Body of pancreas (tissue), 4 donors: ENCODE data around the gene TIMM13. TPM values are rescaled to one million over a fixed set of nuclear protein-coding genes. Genes with fewer than 3 reads are reported as not detected.

Source experiments
- ATAC-seq: fragments of 150-250 bp; one replicate; pipeline ENCODE4 v1.9.1; 2016
- DNase-seq, 4 donors: peaks; one replicate each; pipeline ENCODE4 v3.0.0-alpha.2; 2019
- H3K27ac ChIP-seq, 4 donors: fragments of 200-600 bp; sonication (generic); 1 replicate in 3 of 4; 2 replicates in 1 of 4; pipeline versions ENCODE4 v1.5.1 to v1.6.1; 2016 to 2019; ENCODE audit warnings: mild to moderate bottlenecking in 1 of 4, mixed read lengths in 1 of 4, moderate library complexity in 1 of 4
- H3K27me3 ChIP-seq, 2 donors: fragments of 200-600 bp; sonication (generic); one replicate each; pipeline ENCODE4 v1.6.0; 2016; ENCODE audit warnings: mild to moderate bottlenecking in 1 of 2
- H3K36me3 ChIP-seq, 2 donors: fragments of 200-600 bp; sonication (generic); replicated peaks in 1 of 2; 2 replicates each; pipeline ENCODE4 v1.5.1; 2016; ENCODE audit warnings: low read depth in 2 of 2; ENCODE audit not compliant: insufficient read depth in 1 of 2
- H3K4me1 ChIP-seq: fragments of 200-600 bp; sonication (generic); one replicate; pipeline ENCODE4 v1.6.0; 2016
- H3K4me3 ChIP-seq, 2 donors: fragments of 200-600 bp; sonication (generic); 1 replicate in 1 of 2; 2 replicates in 1 of 2; pipeline ENCODE4 v1.5.1; 2016 to 2019
- H3K9me3 ChIP-seq, 3 donors: fragments of 200-600 bp; sonication (generic); 1 replicate in 2 of 3; 2 replicates in 1 of 3; pipeline ENCODE4 v1.5.1; 2016
- CTCF ChIP-seq, 7 experiments: fragments of 450-650 bp in 4 of 7; fragments of 200-600 bp in 3 of 7; sonication (generic) in 3 of 7; IDR thresholded peaks; one replicate each; pipeline ENCODE4 v1.5.1; 2016 to 2019; ENCODE audit warnings: antibody characterized with exemption in 7 of 7
- POLR2A ChIP-seq, 3 donors: fragments of 450-650 bp; IDR thresholded peaks; one replicate each; pipeline ENCODE4 v1.6.1; 2016; ENCODE audit warnings: antibody characterized with exemption in 3 of 3, mild to moderate bottlenecking in 2 of 3
- WGBS, 2 donors: methylation state at CpG; one replicate each; pipeline ENCODE4 v1.1.5; 2017; 5-methylcytosine and 5-hydroxymethylcytosine counted together
- intact Hi-C: fragments of 100-400 bp; cut with DNase I; formaldehyde crosslinking; loops from one replicate; pipeline ENCODE4 v1.15.1; 2023
- microRNA-seq, 2 donors: library from miRNA; unstranded; fragments of <30 nt; microRNA quantifications; one replicate each; pipeline ENCODE4, GENCODE V29; 2016; ENCODE audit warnings: borderline number of aligned reads in 2 of 2, borderline replicate concordance in 2 of 2
- total RNA-seq, 2 donors: library from RNA; depleted of rRNA; stranded (reverse); fragments of >200 nt; gene quantifications; one replicate each; pipeline ENCODE4 v1.1.0, GENCODE V29; 2016

TIMM13 gene
- total RNA-seq, 2 donors from 2014 or later = 16.3 to 36.6 TPM

- TF ChIP-seq POLR2A (IDR thresholded peaks at IDR 0.05) (no peak), CTCF (IDR thresholded peaks at IDR 0.05) (no peak)
- no peak overlapping the region for H3K27ac ChIP-seq
- no peak for DNase-seq
These were observed 46.1 kb downstream of the TIMM13 start for GRCh38 chr19:2381148-2381820.

GRCh38 chr19:2380567-2380966 is 46.8 kb downstream of the TIMM13 start:
- H3K27me3 ChIP-seq = no peaks in the 10 kb centered on the region
- H3K4me3 ChIP-seq = no peak overlapping the region
- TF ChIP-seq CTCF (IDR thresholded peaks at IDR 0.05) (no peak), POLR2A (IDR thresholded peaks at IDR 0.05) (no peak)
- 85 to 94% methylated on average over 2 of the region's 2 CpGs for WGBS, 2 donors
- no peaks in the 10 kb centered on the region for H3K4me1 ChIP-seq
- no peaks in the 10 kb centered on the region for H3K36me3 ChIP-seq
- H3K9me3 ChIP-seq = peaks cover 0 to 6% (median 0%) of the 10 kb centered on the region in 3 donors
- intact Hi-C loops = loop anchor here (10.0 kb wide), 1 partner anchor 226 kb away; the partner anchor contains the start of gene AP3D1
- DNase-seq (no peak), ATAC-seq (no peak)
- H3K27ac ChIP-seq = no peak overlapping the region

More at GRCh38 chr19:2381148-2381820, 46.1 kb downstream of the TIMM13 start:
- intact Hi-C loops = loop anchor here (10.0 kb wide), 1 partner anchor 226 kb away; the partner anchor contains the start of gene AP3D1
- H3K27me3 ChIP-seq = no peaks in the 10 kb centered on the region
- peaks cover 0 to 6% (median 0%) of the 10 kb centered on the region in 3 donors for H3K9me3 ChIP-seq
- H3K36me3 ChIP-seq = no peaks in the 10 kb centered on the region
- WGBS, 2 donors = 49 to 67% methylated on average over 17 to 18 of the region's 18 CpGs
- no peak for ATAC-seq
- H3K4me1 ChIP-seq = no peaks in the 10 kb centered on the region
- no peak overlapping the region for H3K4me3 ChIP-seq

GRCh38 chr19:2376784-2377519 is 50.4 kb downstream of the TIMM13 start:
- Histone ChIP-seq H3K4me3 (no peak overlapping the region), H3K4me1 (no peaks in the 10 kb centered on the region), H3K9me3 (peaks cover 0 to 6% (median 0%) of the 10 kb centered on the region in 3 donors), H3K27me3 (no peaks in the 10 kb centered on the region), H3K36me3 (no peaks in the 10 kb centered on the region), H3K27ac (no peak overlapping the region)
- intact Hi-C loops = no loop called here
- WGBS, 2 donors = 72 to 82% methylated on average over 7 to 15 of the region's 15 CpGs
- DNase-seq (no peak), ATAC-seq (no peak)
- TF ChIP-seq POLR2A (IDR thresholded peaks at IDR 0.05) (no peak), CTCF (IDR thresholded peaks at IDR 0.05) (no peak)

Small RNAs within 50 kb of the gene (microRNA-seq; reads per million reads assigned to microRNA genes)
- gene MIR7108 = 0 reads per million in 2 donors

Other genes starting within 250 kb of the TIMM13 start
- gene PLEKHJ1, start 191.3 kb downstream of the TIMM13 start, total RNA-seq = 10 to 100 TPM; 47.5 to 89.0 TPM
- 10 to 100 TPM; 15.5 to 30.1 TPM for gene SF3A2, start 190.8 kb downstream of the TIMM13 start, total RNA-seq
- gene AMH, start 178.3 kb downstream of the TIMM13 start, total RNA-seq = 10 to 100 TPM in 1 of 2 donors, under 1 TPM in 1; 0.99 to 11.7 TPM
- gene JSRP1, start 171.2 kb downstream of the TIMM13 start, total RNA-seq = not detected
- gene PEAK3, start 145.4 kb downstream of the TIMM13 start, total RNA-seq = under 1 TPM; 0.66 to 0.78 TPM
- gene LINGO3, start 119.4 kb downstream of the TIMM13 start, total RNA-seq = not detected
- gene LSM7, start 99.0 kb downstream of the TIMM13 start, total RNA-seq = 10 to 100 TPM; 45.7 to 69.9 TPM
- gene SPPL2B, start 98.9 kb downstream of the TIMM13 start, total RNA-seq = 100 to 1,000 TPM in 1 of 2 donors, 10 to 100 TPM in 1; 75.8 to 202 TPM
- not detected for gene TMPRSS9, start 67.3 kb downstream of the TIMM13 start, total RNA-seq
- 10 to 100 TPM; 11.7 to 30.0 TPM for gene LMNB2, start 29.4 kb upstream of the TIMM13 start, total RNA-seq
- gene GADD45B, start 48.5 kb upstream of the TIMM13 start, total RNA-seq = 10 to 100 TPM; 68.0 to 84.7 TPM